HG02610 (cell line): ENCODE measurements around the gene IDH1.
A peak's percentile ranks its signal among the peaks of the same experiment; 100 is the strongest.
"Not testable (repeated sequence)": the region's sequence is repeated elsewhere in the genome, so short reads cannot be mapped to it uniquely, and the experiment has no call there.

ENCODE experiments used
- ATAC-seq: cut with Tn5 transposase; IDR thresholded peaks from one replicate; pipeline ENCODE4 v1.9.1; 2021; ENCODE audit warnings: mild to moderate bottlenecking, moderate library complexity; ENCODE audit not compliant: unreplicated experiment

IDH1 gene

DNA sequence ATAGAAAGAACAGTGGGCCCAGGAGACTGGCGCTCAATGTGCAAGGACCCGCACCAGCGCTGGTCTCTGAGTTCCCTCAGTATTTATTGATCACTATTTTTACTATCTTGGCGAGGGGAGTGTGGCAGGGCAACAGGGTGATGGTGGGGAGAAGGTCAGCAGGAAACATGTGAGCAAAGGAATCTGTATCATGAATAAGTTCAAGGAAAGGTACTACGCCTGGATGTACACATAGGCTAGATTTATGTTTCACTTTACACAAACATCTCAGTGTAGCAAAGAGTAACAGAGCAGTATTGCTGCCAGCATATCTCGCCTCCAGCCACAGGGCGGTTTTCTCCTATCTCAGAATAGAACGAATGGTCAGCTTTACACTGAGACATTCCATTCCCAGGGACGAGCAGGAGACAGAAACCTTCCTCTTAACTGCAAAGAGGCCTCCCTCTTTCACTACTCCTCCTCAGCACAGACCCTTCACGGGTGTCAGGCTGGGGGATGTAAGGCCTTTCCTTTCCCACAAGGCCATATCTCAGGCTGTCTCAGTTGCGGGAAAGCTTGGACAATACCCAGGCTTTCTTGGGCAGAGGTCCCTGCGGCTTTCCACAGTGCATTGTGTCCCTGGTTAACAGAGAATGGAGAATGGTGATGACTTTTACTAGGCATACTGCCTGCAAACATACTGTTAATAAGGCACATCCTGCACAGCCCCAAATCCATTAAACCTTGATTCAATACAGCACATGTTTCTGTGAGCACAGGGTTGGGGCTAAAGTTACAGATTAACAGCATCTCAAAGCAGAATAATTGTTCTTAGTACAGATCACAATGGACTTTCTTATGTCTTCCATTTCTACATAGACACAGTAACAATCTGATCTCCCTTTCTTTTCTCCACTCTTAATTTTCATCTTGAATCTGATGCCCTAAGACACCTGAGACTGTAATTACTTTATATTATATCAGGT, 2.3 kb upstream of the IDH1 start:
- not testable (repeated sequence) for ATAC-seq

GRCh38 chr2:208256192-208256782, 1.4 kb upstream of the IDH1 start:
- ATAC-seq = no peak

GRCh38 chr2:208255557-208256106, 761 bp upstream of the IDH1 start:
- peak; percentile 5 for ATAC-seq

- peak; percentile 77 for ATAC-seq
Observed at GRCh38 chr2:208254118-208254870, 577 bp downstream of the IDH1 start.

DNA sequence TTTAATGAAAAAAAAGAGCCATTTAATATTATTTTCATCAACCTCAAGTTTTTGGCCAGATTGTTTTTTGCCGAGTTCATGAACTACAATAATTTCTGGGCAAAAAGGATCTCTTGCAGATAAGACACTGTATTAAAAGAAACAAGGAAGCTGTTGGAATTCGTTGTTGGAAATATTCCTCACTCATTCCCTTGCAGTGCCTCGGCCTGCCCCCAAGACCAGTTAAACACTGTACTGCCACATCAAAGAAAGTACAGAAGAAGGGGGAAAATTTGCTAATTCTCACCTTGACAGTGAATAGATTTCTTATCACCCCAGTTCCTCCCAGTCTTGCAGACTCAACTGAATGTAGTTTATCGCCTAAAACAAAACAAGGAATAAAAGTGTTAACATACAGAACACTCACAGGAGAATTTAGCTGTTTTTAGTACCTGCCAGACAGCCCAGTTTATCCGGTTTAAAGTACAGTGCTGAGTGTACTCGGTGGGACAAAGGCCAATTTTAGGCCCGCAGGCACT, 1.2 kb downstream of the IDH1 start:
- no peak for ATAC-seq

DNA sequence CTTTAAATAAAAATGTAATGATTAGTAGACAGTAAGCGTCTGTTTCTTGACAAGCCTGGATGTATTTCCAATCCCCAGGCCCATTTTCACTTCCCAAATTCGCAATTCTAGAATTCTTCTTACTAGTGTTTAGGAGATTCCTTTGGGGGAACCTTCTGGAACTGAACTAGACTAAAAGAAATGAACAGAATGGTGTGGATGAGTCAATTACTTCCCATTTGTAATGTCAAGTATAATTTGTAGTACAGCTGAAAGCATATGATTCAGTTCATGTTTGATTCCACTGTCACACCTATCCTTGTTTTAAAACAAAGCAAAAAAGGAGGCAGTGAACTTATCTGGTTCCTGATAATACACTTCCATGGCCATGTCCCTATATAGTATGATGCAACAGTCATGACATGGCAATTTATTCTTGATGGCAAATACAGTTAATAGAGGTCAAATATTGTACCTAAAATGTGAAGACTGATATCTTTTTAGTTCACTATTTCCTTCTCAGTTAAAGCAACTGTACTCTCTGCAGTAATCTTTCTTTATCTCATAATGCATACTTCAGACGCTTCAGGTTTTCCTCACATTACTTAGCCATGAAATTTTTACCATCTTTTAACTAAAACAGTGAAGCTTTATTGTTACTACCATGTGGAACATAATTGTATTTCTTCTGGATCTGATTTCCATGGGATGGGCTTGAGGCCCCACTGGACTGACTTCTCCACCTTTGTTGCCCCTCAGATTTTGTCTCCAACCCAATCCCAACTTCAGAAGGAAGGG, 2.0 kb downstream of the IDH1 start:
- ATAC-seq = no peak

- no peak for ATAC-seq
Observed at GRCh38 chr2:208251098-208251497, 3.8 kb downstream of the IDH1 start.

DNA sequence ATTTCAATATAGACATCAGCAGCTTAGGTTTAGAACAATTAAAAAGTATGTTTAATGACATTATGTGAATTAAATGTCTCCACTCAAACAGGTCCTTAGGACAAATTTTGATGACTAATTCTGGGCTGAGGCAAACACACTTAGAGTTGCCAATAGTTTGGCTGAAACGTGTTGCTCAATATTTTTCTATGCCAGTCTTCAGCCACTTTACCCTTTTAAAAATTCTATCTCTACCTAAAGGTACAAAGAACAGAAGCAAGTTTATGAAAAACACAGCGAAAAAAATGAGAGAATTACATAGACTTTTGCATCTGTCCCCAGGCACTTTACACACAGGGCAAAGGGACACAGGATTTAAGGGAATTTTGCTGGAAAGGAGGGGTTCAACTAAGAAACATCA, 4.5 kb downstream of the IDH1 start:
- ATAC-seq = no peak

DNA sequence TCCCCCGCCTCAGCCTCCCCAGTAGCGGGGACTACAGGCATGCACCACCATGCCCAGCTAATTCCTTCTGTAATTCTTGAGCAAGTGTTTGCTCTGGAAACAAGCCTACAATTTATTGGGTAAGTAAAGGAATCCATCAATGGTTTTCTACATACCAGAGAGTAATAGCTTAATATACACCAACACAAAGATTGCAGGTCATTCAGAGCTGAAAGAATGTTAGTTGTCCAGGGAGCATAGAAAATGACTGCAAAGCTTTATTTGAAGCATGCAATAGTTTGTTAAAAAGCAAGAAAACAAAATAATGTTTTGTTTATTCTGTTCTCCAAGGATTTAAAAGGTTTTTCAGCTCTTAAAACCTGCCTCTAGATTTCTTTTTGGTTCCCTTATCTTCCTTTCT, 5.6 kb downstream of the IDH1 start:
- ATAC-seq = no peak

- no peak for ATAC-seq
Observed at GRCh38 chr2:208248601-208249000, 6.3 kb downstream of the IDH1 start.

DNA sequence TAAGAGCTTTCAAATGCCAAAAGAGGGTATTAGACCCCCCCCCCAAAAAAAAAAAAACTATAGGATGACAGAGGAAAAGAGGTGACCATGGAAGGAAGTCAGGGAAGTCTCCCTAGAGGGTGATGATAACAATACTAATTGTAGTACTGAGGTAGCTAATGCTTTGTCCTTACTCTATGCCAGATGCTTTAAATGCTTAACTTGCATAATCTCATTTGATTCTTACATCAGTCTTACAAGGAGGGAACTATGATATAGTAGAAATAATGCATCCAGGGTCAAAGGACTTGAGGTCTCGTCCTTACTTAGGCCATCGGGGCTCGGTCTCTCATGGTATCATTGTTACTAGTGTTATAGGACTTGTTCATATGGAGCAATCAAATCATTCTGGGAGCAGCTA, 9.1 kb downstream of the IDH1 start:
- ATAC-seq = no peak

DNA sequence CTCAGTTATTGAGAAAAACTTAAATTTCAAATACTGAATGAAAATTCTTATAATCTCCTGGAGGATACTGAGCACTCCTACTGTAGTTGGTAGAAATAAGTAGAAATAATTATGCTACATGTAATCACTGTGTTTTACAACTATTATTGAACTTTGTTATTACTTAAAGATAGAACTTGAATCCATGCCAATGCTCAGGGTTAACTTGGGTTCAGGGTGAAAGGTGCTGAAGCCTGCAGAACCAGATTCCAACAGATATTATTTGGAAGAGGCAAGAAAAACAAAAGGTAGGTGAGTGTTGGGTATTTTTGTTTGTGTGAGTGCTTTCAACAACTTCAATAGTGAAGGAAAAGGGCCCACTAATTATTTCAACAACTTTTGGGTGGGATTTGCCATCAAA, 10.4 kb downstream of the IDH1 start:
- no peak for ATAC-seq

GRCh38 chr2:208240619-208241209, 14.2 kb downstream of the IDH1 start:
- no peak for ATAC-seq

DNA sequence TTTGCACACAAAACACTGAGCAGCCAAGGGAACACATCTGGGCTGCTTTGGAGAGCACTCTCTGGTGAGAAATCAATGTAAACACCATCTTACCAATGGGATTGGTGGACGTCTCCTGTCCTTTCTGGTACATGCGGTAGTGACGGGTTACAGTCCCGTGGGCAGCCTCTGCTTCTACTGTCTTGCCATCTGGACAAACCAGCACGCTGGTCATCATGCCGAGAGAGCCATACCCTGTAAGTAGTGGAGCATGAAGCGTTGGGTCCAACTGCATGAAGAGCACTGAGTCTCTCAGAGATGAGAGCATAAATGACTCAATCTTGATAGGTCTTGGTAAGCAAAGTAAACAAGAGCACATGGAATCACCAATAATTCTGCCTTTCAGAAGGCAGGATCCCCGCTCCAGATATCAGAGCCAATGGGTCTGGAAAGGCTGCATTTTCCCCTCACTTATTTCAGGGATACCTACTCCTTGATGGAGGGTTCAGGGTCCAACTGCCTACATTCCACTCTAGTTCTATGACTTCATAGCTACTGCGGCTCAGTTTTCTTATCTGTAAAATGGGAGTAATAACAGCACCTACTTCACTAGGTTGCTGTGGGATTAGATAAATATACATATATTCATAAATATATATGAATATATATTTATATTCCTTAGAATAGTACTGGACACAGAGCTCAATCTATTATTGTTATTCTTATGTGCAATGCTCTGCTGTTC, 14.9 kb downstream of the IDH1 start:
- ATAC-seq = no peak

DNA sequence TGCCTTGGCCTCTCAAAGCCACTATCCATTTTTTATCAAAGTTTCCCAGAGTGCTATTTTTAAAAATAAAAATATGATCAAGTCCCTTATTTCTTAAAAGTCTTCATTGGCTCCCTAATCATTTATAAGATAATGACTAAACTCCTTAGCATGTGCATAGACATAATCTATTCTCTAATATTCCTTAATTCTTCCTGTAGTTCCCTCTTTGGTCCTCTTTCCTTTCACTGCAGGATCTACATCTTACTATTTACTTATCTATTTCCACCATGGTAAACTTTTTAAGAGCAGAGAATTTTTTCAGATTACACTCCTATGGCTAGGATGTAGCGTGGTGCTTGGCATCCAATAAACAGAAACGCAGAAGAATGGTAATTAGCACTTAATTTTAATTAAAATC, 19.0 kb downstream of the IDH1 start:
- ATAC-seq = no peak

DNA sequence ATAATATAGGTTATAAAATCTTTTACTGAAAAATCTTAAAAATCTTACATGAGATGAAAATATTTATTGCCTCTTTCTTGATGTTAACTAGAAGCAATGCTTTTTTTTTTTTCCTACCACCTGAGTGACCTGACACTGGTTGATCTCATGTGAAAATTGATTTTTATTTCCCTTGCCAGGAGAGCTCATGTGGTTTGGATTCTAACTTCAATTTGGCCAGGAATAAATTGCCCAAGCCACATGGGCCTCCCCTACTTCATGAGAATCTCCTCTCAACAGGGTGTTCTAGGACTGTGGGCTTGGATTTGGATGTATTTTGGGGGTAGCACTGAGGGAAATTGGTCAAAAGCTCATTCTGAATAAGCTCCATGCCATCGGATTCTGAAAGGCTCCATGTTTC, 20.1 kb downstream of the IDH1 start:
- no peak for ATAC-seq

DNA sequence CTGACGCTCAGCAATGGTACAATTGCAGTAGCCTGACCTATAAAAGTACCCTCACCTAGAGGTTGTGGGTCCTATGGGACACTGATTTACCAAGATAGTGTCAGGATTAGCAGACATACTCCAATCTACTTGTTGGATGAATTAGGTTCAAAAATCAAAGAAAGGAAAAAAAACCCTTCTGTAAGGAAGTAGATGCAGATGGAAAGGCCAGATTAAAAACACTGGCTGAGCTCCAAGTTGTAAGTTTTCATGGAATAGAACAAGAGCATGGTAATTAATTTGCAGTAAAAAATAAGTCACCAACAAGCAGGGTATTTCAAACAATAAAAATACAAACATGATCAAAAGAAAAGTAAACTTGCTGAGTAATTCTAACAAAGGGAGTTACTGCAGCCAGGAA, 26.4 kb downstream of the IDH1 start:
- ATAC-seq = no peak

GRCh38 chr2:208227581-208228232, 27.2 kb downstream of the IDH1 start:
- no peak for ATAC-seq

DNA sequence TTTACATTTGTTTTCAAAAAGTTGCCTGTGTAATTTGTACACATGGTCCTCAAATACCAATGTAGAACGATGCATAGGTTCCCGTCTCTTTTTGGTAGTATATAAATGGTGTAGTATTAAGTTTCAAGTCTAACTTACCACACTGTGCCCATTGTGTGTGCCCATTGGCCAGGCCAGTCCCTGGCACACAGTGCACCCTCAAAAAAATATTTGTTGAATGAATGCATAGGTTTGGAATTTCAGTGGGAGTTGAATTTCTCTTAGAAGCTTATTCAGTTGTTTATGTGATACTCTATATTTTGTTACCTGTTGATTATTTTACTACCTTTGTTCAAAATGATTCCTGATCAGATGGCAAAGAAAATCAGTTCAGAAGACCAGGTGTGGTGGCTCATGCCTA, 30.1 kb downstream of the IDH1 start:
- no peak for ATAC-seq
